NCI-H2227 treated with DMSO at 0.1 percent for 48 hours (cell line): ENCODE measurements around the gene MS4A5.

ENCODE experiments used
- DNase-seq: peaks from one replicate; lab custom pipeline; 2025; lab: John Stamatoyannopoulos, UW

The MS4A5 gene

DNA sequence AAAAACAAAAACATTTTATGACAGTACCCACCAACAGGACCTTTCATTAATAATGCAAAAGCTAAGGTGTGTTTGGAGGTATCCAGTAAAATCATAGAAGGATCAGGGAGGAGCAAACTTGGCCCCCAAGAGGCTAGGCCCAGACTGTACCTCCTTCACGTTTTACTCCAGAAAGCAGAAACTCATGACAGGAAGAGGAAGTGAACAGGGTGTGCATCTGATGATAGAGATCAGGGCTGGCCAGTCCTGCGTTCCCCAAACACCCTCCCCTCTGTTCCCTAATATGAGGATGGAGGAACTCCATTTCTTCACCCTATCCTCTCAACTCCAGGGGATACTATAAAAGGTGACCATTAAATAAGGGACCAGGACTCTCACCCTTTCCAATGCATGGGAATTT is 53.0 kb downstream of the MS4A5 start:
- no peak for DNase-seq

DNA sequence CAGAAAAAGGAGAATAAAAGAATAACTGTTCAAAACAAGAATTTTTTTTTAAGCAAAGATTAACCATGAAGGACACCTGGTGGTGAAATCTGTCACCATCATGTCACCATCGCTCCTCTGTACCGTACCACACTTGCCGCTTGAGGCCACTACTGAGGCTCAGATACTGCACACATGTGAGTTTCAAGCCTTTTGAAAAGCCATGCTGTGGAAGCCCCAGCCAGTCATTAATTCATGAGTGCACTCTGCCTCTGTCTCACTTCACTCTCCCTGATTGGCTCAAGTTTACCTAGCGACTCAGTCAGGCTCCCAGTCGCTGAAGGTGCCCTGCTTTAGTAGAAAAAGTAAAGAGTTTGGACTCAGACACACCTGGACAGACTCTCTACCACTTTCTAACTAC is 56.6 kb downstream of the MS4A5 start:
- no peak for DNase-seq

DNA sequence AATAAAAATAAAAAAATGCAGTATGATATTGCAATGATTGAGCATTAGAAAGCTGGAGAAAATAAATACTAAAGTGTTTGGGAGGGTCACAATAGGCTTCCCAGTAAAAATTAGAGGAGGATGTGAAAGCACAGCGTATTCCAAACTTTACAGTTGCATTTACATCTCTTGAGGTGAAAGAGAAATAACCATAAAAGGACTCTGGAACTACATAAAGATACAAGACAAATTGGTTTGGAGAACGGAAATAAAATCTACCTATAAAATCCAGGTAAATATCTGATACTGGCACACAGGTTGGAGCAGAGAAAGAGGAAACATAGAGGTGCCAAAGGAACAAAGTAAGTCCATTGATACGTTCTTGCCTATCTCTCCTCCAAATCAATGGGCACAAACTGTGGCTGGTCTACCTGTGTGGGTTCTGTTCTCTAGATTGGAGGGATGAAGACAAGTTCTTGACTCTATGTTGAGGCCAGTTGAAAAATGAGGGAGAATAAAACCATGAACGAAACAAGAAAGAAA is 63.2 kb downstream of the MS4A5 start, which contains the start of gene MS4A12:
TSS of gene MS4A12 (plus strand) at position 291 of the 522 bp plus-strand sequence. CDS start 4,541 bp downstream, outside the sequence.
- no peak for DNase-seq

DNA sequence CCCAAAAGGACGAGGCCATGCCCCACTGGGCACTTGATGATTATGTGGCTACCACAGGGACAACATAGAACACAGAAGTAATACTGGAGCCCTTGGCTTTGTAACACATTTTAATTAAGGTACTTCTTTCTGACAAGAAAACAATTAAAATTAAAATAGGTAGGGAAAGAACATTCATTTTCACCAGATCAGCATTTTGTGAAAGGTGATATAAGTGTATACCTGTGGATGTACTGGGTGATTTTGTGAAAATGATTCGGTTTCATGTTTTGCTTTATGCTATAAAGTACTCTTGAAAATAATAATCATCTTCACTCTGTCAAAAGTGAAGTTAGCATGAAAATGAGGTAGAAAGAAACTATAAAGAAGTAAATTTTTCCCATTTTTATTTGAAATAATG is 64.1 kb downstream of the MS4A5 start:
- no peak for DNase-seq
